ENCODE measurements around the gene ZAP70.

ZAP70 gene

GRCh38 chr2:97752342-97753334 is 39.3 kb downstream of the ZAP70 start:
- DNase-seq (ENCODE audit: low read depth) = no peak

DNA sequence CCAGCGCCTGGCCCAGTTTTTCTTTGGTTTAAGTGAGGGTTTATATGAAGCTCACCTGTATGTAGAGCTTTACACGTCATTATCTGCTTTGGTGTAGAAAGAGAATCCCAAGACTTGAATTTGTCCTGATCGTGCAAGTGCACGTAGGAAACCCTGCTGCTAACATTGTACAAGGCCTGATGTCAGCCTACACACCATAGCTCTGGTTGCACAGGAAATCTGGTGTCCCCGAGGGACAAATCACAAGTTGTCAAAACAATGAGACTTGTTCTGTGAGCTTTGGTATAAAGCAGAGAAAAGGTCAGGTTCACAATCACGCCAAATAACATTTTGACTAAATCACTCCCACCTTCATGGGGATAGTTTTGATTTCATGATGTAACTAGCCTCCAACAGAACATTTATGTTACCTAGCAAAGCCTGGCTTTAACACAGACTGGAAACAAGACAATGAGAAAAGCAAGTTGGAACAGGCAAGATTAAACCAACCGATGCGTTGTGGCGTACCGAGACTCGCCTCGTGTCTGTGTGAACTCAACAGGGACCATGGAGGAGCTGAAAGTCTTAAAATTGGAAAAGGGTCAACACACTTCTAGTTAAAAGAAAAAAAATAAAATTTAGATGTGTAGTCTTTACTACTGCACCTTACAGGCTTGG is 41.4 kb downstream of the ZAP70 start:
- no peak for DNase-seq (ENCODE audit: low read depth)

- no peak for DNase-seq (ENCODE audit: low read depth)
These were observed 42.1 kb downstream of the ZAP70 start for GRCh38 chr2:97755491-97755890.

DNA sequence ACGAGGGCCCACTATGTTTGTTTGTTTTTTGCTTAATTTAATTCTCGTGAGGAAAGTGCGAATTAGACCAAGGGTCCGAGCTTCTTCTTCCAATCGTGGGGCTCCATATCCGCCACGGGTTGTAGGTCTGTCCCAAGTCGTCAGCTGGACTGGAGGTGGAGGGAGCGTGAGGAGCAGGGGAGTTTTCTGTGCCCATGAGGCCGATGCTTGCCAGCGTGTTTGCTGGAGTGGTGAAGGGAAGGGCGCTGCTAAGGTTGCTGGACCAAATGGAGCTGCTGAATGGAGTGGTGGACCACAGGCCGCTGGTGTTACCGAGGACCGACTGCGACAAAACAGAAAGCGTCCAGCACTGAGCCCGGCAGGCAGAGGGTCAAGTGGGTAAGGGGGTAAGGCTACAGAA is 43.7 kb downstream of the ZAP70 start:
- DNase-seq (ENCODE audit: low read depth) = no peak

- no peak for DNase-seq (ENCODE audit: low read depth)
These were observed 44.8 kb downstream of the ZAP70 start for GRCh38 chr2:97758131-97758705.

- DNase-seq (ENCODE audit: low read depth) = no peak
These were observed 46.5 kb downstream of the ZAP70 start for GRCh38 chr2:97759727-97760407.

GRCh38 chr2:97760480-97761049 is 47.2 kb downstream of the ZAP70 start:
- DNase-seq (ENCODE audit: low read depth) = no peak

GRCh38 chr2:97761192-97761591 is 47.8 kb downstream of the ZAP70 start:
- DNase-seq (ENCODE audit: low read depth) = peak; percentile 31

DNA sequence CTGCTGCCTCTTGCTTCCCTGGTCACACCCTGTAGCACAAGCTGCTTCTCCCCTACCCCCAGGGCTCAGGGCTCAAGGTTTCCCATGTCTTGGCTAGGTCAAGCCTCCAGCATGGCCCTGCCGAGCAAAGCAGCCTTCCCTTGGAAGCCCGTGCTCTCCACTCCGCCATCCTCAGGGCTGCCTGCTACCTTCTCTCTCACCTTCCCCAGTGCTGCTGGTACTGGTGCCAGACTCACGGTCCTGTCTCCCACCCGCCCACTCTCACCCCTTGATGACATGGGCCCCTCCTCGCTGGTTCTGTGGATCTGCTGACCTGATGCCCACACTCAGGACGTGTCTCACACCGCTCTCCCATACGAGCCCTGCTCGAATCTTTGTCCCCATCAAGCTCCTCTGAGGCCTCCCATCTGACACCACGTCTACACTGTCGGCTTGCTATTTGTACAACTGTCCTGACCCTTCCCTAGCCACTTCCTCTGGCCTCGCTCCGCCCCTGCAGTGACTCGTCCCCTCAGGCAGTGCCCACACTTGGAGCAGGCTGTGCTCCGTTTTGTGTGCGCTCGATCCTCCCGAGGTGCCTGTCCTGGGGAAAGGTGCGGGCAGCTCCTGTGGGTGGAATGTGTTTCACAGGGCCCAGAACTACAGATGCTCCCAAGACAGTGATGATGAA is 49.9 kb downstream of the ZAP70 start:
- no peak for DNase-seq (ENCODE audit: low read depth)

- no peak for DNase-seq (ENCODE audit: low read depth)
These were observed 51.3 kb downstream of the ZAP70 start for GRCh38 chr2:97764559-97765263.

DNA sequence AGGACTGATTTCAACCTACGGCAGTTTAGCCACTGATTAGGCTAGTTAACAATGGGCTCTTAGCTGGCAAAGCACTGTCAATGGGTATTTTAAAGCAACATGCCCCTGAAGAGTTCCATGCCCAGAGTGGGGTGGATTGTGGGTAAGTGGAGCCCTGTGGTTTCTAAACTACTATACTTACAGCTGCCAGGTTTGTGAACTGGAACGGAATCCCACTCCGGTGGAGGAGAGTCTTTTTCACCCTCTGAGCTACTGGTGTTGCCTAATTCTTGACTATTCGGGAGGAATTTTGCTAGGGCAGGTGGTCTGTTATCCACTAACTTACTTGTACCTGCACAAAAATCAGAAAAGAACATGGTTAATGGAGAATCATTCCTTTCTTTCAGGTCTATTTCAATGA is 52.6 kb downstream of the ZAP70 start:
- DNase-seq (ENCODE audit: low read depth) = no peak

DNA sequence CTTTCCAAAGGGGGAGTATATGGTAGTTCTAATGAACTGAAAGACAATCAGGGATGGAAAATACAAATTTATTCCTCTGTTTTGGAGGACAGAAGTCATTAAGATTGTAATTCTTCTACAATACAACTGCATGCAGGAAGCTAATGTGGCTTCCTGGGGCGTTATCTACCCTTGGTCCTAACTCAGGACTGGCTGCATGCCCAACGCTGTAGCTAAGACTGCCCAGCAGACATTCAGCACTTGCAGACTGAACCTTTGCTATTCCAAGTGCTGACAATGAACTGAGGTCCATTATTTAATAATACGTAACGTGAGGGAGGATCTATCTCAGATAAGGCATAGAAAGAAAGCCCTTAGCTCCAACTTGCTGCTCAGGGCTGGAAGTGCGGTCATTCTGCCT is 53.2 kb downstream of the ZAP70 start:
- DNase-seq (ENCODE audit: low read depth) = no peak

GRCh38 chr2:97769308-97769707 is 55.9 kb downstream of the ZAP70 start:
- DNase-seq (ENCODE audit: low read depth) = no peak

- DNase-seq (ENCODE audit: low read depth) = no peak
These were observed 56.3 kb downstream of the ZAP70 start for GRCh38 chr2:97769711-97770110.

GRCh38 chr2:97770445-97770844 is 57.1 kb downstream of the ZAP70 start:
- DNase-seq (ENCODE audit: low read depth) = no peak

DNA sequence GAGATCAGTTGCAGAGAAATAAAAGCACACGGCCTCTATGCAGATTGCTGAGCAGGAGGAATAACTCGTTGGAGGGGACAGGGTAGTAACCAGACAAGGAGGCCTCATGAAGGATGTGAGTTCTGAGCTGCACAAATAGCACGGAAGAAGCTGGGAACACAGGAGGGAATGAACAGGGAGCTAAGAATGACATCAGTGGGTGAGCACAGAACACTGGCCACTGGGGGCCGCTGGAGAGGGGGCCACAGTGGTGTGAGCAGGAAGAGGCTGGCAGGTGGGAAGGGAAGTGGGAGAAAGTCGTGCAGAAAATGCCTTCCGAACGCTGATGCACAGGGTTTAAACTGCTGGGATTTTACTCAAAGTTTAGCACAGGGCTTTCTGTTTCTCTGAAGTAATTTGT is 61.0 kb downstream of the ZAP70 start:
- no peak for DNase-seq (ENCODE audit: low read depth)

GRCh38 chr2:97775074-97775473 is 61.7 kb downstream of the ZAP70 start:
- no peak for DNase-seq (ENCODE audit: low read depth)

GRCh38 chr2:97779141-97779540 is 65.8 kb downstream of the ZAP70 start:
- no peak for DNase-seq (ENCODE audit: low read depth)

GRCh38 chr2:97781981-97782380 is 68.6 kb downstream of the ZAP70 start:
- no peak for DNase-seq (ENCODE audit: low read depth)

DNA sequence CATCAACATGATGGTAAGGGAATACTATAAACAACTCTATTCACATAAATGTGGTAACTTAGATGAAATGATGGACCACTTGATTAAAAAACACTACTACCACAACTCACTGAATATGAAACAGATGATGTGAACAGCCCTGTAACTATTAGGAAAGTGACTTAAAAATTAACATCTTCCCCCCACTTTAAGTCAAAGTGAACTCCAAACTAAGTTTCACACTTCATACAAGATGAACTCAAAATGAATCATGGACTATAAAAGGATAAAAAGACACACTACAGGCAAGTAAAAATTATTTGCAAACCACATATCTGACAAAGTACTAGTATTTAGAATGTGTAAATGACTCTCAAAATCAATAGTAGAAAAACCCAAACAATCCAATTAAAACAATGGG is 71.6 kb downstream of the ZAP70 start:
- DNase-seq (ENCODE audit: low read depth) = no peak

- no peak for DNase-seq (ENCODE audit: low read depth)
These were observed 72.4 kb downstream of the ZAP70 start for GRCh38 chr2:97785818-97786217.

Data from stimulated activated CD8-positive, alpha-beta memory T cell treated with anti-CD3 and anti-CD28 coated beads, Interleukin-12 subunit alpha, Interleukin-12 subunit beta, amount 100 ng/mL, for 4 hours (primary cell).